RWPE1 (cell line): ENCODE measurements around the gene KDM2B.

Source experiments
- CTCF ChIA-PET: fragments of 350-600 bp; sonication (Branson Sonifier 250); formaldehyde crosslinking; extraction: SDS; loops from one replicate; lab custom pipeline; 2021; lab: Yijun Ruan, JAX
- POLR2A ChIA-PET: fragments of 400-600 bp; formaldehyde crosslinking; extraction: SDS; loops from one replicate; lab custom pipeline; 2020; ENCODE audit warnings: antibody characterized with exemption; ENCODE audit not compliant: low non-redundant PET; lab: Yijun Ruan, JAX
- DNase-seq: peaks from one replicate; pipeline ENCODE4 v3.0.0; 2012; ENCODE audit warnings: low spot score
- H3K27ac ChIP-seq: fragments of 450-650 bp; 2 replicates; pipeline ENCODE4 v1.5.1; 2017
- TF ChIP-seq, protein P1 (sequence below): fragments of 450-650 bp; conservative IDR thresholded peaks from 2 replicates; pipeline ENCODE4 v1.5.1; 2017; ENCODE audit warnings: low read depth, mild to moderate bottlenecking

The KDM2B gene

DNA sequence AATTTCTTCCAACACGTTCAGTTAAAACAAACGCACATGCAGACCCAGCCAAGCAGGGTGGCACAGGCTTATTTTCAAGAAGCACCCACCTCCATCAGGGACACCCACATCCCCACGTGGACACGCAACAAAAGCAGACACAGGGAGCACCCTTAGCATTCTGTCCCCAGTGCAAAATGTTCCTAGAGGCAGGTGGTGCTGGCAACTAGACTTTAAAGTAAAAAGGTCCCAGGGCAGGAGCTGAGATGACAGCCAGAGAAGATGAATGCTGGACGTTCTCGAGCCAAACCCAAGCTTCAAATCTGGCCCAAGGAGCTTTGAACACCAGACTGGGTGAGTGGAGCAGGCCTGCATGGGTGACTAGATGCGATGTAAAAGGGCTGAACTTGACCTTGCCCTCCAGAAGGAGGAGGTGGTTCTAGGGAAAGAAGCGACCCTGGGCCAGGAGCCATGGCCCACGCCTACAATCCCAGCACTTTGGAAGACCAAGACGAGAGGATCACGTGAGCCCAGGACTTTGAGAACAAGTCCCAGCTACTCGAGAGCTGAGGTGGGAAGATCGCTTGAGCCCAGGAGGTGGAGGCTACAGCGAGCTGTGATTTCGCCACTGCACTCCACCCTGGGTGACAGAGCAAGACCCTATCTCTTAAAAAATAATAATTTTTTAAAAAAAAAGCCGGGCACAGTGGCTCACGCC, 47.3 kb downstream of the KDM2B start:
- peak overlapping the region; percentile 25 for H3K27ac ChIP-seq

DNA sequence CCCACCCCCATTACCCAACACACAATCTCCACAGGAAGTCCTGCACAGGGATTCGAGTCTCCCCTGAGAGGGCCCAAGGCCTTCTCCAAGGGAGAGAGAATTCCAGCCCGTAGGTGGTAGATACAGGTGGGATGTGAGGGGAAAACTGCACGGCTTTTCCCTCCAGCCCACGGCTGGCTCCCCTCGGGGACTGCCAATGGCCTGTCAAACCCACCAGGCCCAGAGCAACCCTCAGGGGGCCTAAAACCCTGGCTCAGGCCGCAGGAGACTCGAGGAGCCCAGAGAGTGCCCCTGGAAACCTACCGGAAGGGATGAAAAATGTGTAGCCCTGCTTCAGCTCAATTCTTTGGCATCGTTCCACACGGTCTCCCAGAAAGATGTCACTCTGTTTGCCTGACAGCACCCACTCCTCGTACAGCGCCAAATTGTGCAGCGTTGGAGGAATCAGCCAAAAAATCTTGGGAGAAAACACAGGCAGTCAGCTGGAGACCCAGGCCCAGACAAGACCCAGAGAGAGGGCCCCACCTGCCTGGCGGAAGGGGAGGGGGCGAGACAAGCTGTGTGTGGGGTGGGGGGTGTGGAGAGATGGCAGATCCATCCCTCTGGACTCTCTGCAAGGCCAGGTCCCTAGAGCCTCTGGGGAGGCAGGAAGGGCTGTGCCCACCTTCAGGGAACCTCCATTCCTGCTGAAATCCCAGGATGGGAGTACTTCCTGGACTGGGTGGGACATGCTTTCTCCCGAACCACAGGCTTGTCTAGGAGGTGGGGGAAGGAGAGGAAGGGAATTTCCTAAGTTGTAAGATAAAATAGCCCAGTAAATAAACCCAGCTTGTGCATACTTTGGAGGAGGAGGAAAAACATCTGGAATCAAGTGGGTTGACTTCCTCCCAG, 48.1 kb downstream of the KDM2B start:
- CTCF ChIA-PET: no interaction called here

More for the DNA sequence above, 47.3 kb downstream of the KDM2B start:
- ChIA-PET CTCF (interaction anchor here (0.6 kb wide), 1 partner anchor 260 kb away, joined by 3 read pairs; the partner anchor contains the start of gene RHOF), POLR2A (no interaction called here)
- TF ChIP-seq, protein P1, sequence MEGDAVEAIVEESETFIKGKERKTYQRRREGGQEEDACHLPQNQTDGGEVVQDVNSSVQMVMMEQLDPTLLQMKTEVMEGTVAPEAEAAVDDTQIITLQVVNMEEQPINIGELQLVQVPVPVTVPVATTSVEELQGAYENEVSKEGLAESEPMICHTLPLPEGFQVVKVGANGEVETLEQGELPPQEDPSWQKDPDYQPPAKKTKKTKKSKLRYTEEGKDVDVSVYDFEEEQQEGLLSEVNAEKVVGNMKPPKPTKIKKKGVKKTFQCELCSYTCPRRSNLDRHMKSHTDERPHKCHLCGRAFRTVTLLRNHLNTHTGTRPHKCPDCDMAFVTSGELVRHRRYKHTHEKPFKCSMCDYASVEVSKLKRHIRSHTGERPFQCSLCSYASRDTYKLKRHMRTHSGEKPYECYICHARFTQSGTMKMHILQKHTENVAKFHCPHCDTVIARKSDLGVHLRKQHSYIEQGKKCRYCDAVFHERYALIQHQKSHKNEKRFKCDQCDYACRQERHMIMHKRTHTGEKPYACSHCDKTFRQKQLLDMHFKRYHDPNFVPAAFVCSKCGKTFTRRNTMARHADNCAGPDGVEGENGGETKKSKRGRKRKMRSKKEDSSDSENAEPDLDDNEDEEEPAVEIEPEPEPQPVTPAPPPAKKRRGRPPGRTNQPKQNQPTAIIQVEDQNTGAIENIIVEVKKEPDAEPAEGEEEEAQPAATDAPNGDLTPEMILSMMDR: no peak
- DNase-seq: no peak

DNA sequence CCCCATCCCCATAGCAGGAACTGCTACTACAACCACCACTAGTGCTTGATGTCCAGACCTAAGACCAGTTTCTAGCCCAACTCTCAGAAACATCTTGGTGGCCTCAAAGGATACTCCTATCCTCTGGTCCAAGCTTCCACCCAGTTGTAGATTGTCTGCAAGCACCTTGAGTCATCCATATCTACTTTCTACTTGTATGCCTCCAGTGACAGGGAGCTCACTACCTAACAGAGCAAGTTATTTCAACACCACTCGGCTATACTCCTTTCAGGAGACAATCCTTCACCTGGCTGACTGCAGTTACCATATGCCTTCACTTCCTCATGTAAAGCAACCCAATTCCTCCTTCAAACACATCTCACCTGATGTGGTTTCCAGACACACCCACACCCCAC, 49.5 kb downstream of the KDM2B start:
- TF ChIP-seq, protein P1: no peak
- CTCF ChIA-PET: interaction anchor here (1.0 kb wide), 1 partner anchor 37 kb away, joined by 3 read pairs; no protein-coding TSS in a partner anchor
- H3K27ac ChIP-seq: no peak overlapping the region
- DNase-seq: no peak
- POLR2A ChIA-PET: no interaction called here

More for the DNA sequence above, 48.1 kb downstream of the KDM2B start:
- POLR2A ChIA-PET: interaction anchor here (0.5 kb wide), 1 partner anchor 338 kb away, joined by 3 read pairs; no protein-coding TSS in a partner anchor
- peak overlapping the region; percentile 25 for H3K27ac ChIP-seq
- no peak for DNase-seq
- TF ChIP-seq, protein P1: no peak

DNA sequence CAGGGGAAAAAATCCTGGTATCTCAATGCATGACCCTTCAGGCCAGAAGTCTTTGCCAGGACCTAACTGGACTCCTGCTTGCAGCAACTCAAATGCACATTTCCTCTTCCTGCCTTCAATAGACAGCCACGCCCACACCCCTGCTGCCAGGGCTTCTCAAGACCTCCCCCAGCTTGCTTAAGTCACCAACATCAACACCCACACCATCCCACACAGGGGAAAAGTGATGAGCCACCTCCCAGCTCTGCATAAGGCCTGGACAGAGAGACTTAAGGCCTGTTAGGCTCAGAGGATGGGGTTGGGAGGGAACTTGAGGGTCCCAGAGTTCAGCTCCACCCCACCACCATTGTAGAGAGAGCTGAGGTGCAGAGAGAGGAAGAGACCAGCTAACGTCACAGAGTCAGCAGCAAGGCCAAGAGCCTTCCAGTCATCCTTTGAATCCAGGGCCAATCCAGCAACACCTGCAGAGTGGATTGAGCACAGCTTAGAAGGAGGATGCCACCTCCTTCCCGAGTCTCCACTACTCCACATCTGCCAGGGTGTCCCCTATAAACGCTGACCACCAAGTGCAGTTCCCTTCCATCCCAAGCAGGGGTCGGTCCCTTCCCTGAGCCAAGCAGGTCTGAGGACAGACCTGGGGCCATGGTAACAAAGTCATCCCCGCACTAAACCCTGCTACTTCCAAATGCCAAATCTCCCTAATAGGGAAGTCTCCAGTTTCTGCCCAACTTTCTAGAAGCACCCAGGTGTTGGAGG, 50.0 kb downstream of the KDM2B start:
- DNase-seq: no peak
- ChIA-PET CTCF (interaction anchor here (1.0 kb wide), 1 partner anchor 37 kb away, joined by 3 read pairs; no protein-coding TSS in a partner anchor), POLR2A (no interaction called here)
- peak overlapping the region; percentile 44 for H3K27ac ChIP-seq
- TF ChIP-seq, protein P1: no peak

DNA sequence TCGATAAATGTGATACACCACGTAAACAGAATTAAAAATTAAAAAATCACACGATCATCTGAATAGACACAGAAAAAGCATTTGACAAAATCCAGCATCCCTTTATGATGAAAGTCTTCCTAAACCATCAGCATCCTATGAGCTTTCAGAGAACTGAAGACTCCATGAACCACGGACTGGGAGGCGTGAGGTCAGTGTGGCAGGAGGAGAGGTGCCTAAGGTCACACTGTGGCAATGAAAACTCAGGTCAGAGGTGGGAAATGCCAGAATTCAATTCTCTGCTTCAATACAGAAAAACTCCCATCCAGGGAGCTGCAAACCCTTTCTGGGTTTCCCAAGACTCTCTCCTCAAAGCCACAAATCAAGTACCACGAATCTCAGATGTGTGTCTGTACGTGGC, 51.6 kb downstream of the KDM2B start:
- ChIA-PET CTCF (no interaction called here), POLR2A (no interaction called here)
- no peak overlapping the region for H3K27ac ChIP-seq
- no peak for DNase-seq
- TF ChIP-seq, protein P1: no peak

DNA sequence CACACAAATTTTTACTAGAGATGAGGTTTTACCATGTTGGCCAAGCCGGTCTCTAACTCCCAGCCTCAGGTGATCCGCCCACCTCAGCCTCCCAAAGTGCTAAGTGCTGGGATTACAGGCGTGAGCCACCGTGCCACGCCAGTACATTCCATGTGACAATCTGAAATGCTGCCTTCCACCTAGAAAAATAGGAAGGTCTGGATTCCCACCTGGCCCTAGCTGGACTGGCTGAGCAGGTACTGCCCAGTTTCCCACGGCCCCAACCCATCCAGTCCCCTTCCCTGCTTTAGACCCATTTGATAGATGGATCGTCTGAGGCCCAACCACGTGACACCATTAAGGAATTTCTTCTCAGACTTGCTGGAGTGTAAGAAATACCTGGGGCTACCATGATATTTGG, 55.4 kb downstream of the KDM2B start:
- H3K27ac ChIP-seq: no peak overlapping the region
- POLR2A ChIA-PET: no interaction called here
- CTCF ChIA-PET: no interaction called here
- TF ChIP-seq, protein P1: no peak
- DNase-seq: no peak
